AG10803 (cell line): ENCODE data around the gene FEN1.

Experiments used
- DNase-seq: peaks from one replicate; pipeline ENCODE4 v3.0.0; 2010; ENCODE audit warnings: low read depth
- H3K4me3 ChIP-seq: 2 replicates; pipeline ENCODE4 v1.5.1; 2011; ENCODE audit warnings: mild to moderate bottlenecking, low read length, control low read depth
- TF ChIP-seq, protein P1 (sequence below): conservative IDR thresholded peaks from 2 replicates; pipeline ENCODE4 v1.5.1; 2011; ENCODE audit warnings: mild to moderate bottlenecking, low read length, control low read depth, inconsistent platforms

Gene FEN1

DNA sequence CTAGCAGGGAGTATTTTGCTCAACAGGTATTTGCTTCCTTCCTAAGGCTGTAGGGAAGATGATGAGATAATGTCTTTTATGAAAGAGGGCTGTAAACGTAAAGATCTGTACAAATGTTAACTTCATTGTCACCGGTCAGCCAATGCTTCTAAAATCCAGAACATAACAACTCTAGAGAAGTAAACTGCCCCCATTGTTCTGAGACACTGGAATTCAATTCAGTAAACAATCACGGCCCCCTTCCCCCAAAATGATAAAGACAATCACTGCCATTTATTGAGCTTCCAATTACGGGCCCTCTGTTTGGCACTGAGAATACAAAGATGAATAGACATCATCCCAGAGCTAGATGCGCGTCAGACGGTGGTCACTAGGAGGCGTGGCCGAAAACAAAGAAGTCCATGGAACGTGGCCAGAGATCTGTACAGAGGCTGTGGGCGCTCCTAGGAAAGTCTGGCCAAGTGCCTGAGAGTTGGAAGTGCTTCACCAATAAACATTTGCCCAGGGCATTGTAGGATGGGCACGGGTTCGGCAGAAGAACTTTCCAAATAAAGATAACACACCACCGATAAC lies 888 bp upstream of the FEN1 start:
- peak overlapping the region; percentile 100 for H3K4me3 ChIP-seq
- peak; percentile 85 for DNase-seq
- TF ChIP-seq, protein P1, sequence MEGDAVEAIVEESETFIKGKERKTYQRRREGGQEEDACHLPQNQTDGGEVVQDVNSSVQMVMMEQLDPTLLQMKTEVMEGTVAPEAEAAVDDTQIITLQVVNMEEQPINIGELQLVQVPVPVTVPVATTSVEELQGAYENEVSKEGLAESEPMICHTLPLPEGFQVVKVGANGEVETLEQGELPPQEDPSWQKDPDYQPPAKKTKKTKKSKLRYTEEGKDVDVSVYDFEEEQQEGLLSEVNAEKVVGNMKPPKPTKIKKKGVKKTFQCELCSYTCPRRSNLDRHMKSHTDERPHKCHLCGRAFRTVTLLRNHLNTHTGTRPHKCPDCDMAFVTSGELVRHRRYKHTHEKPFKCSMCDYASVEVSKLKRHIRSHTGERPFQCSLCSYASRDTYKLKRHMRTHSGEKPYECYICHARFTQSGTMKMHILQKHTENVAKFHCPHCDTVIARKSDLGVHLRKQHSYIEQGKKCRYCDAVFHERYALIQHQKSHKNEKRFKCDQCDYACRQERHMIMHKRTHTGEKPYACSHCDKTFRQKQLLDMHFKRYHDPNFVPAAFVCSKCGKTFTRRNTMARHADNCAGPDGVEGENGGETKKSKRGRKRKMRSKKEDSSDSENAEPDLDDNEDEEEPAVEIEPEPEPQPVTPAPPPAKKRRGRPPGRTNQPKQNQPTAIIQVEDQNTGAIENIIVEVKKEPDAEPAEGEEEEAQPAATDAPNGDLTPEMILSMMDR: peak; percentile 7; the same call in 1 of the 2 replicates

- DNase-seq: no peak
- TF ChIP-seq, protein P1: no peak
- peak overlapping the region; percentile 100 for H3K4me3 ChIP-seq
These were observed 545 bp downstream of the FEN1 start for GRCh38 chr11:61793083-61793828.

DNA sequence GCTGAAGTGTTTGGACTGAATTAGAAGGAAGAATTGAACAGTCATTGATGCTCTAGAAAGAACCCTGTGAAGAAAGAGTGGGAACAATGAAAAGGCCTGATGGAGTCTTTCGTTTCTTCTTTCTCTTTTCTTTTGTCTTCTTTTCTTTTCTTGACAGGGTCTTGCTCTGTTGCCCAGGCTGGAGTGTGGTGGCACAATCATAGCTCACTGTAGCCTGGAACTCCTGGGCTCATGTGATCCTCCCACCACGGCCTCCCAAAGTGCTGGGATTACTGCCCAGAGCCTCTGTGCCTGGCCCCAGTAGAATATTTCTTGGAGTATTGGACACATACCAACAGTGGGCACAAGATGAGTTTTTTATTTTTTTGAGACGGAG lies 1.1 kb downstream of the FEN1 start:
- no peak for DNase-seq
- H3K4me3 ChIP-seq: peak overlapping the region; percentile 100
- TF ChIP-seq, protein P1: no peak

- no peak overlapping the region for H3K4me3 ChIP-seq
- TF ChIP-seq, protein P1: no peak
- no peak for DNase-seq
These were observed 1.9 kb downstream of the FEN1 start for GRCh38 chr11:61794579-61794978.

GRCh38 chr11:61795459-61795858 lies 2.7 kb downstream of the FEN1 start:
- H3K4me3 ChIP-seq: no peak overlapping the region
- TF ChIP-seq, protein P1: no peak
- no peak for DNase-seq

GRCh38 chr11:61795876-61796526 lies 3.3 kb downstream of the FEN1 start:
- TF ChIP-seq, protein P1: no peak
- DNase-seq: no peak

More at GRCh38 chr11:61795876-61796526, 3.3 kb downstream of the FEN1 start:
- no peak overlapping the region for H3K4me3 ChIP-seq
